ENCODE measurements around the gene DISP2.

The DISP2 gene

DNA sequence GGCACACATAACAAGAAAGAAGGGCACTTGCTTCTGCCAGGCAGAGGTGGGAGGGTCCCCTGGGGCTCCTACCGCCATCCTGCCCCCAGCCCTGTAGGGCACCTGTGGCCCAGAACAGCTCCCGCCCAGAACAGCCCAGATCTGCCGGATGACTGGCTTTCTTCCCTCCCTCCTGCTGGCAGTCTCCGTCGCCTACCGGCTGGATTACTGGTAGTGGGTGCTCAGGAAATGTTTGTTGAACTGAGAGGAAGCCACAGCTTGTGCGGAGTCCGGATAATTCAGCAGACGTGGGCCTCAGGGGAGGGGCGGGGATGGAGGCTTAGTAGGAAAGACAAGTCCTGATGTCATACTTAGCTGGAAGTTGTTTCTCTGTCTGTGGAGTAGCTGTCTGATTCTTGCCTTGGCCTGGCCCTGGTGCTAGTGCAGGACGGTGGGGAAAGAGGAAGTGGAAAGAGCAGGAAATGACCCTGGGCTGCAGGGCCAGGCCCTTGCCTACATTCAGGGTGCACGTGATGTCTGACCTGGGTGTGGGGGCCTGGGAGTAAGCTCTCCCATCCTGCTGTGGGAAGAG, 24.0 kb upstream of the DISP2 start:
- no peak for ATAC-seq
- TF ChIP-seq TCF4 (CRISPR knock-in tag; IDR thresholded peaks at IDR 0.05; ENCODE audit: borderline replicate concordance) (no peak), ZNF70 (CRISPR knock-in tag; IDR thresholded peaks at IDR 0.05) (no peak), ZC3H10 (CRISPR knock-in tag; IDR thresholded peaks at IDR 0.05) (no peak), ZNF8 (CRISPR knock-in tag; IDR thresholded peaks at IDR 0.05) (no peak), SNAI2 (CRISPR knock-in tag; IDR thresholded peaks at IDR 0.05) (no peak), TSHZ2 (CRISPR knock-in tag; IDR thresholded peaks at IDR 0.05) (no peak), CSDC2 (CRISPR knock-in tag; IDR thresholded peaks at IDR 0.05) (no peak), OSR1 (CRISPR knock-in tag; IDR thresholded peaks at IDR 0.05) (no peak), ISL1 (CRISPR knock-in tag; IDR thresholded peaks at IDR 0.05) (no peak), ZFP30 (CRISPR knock-in tag; IDR thresholded peaks at IDR 0.05) (no peak)
- TF ChIP-seq, protein P1, sequence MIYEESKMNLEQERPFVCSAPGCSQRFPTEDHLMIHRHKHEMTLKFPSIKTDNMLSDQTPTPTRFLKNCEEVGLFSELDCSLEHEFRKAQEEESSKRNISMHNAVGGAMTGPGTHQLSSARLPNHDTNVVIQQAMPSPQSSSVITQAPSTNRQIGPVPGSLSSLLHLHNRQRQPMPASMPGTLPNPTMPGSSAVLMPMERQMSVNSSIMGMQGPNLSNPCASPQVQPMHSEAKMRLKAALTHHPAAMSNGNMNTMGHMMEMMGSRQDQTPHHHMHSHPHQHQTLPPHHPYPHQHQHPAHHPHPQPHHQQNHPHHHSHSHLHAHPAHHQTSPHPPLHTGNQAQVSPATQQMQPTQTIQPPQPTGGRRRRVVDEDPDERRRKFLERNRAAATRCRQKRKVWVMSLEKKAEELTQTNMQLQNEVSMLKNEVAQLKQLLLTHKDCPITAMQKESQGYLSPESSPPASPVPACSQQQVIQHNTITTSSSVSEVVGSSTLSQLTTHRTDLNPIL (CRISPR knock-in tag; IDR thresholded peaks at IDR 0.05; ENCODE audit: low read depth) = no peak
- TF ChIP-seq, protein P2, sequence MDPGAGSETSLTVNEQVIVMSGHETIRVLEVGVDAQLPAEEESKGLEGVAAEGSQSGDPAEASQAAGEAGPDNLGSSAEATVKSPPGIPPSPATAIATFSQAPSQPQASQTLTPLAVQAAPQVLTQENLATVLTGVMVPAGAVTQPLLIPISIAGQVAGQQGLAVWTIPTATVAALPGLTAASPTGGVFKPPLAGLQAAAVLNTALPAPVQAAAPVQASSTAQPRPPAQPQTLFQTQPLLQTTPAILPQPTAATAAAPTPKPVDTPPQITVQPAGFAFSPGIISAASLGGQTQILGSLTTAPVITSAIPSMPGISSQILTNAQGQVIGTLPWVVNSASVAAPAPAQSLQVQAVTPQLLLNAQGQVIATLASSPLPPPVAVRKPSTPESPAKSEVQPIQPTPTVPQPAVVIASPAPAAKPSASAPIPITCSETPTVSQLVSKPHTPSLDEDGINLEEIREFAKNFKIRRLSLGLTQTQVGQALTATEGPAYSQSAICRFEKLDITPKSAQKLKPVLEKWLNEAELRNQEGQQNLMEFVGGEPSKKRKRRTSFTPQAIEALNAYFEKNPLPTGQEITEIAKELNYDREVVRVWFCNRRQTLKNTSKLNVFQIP (CRISPR knock-in tag; IDR thresholded peaks at IDR 0.05; ENCODE audit: borderline replicate concordance, low read depth) = no peak

- TF ChIP-seq ZNF8 (CRISPR knock-in tag; IDR thresholded peaks at IDR 0.05) (no peak), ZNF565 (CRISPR knock-in tag; conservative IDR thresholded peaks at IDR 0.05; ENCODE audit: low read depth) (no peak), TCF4 (CRISPR knock-in tag; IDR thresholded peaks at IDR 0.05; ENCODE audit: borderline replicate concordance) (no peak), CSDC2 (CRISPR knock-in tag; IDR thresholded peaks at IDR 0.05) (no peak)
- no peak for ATAC-seq
These were observed 23.5 kb upstream of the DISP2 start for GRCh38 chr15:40334541-40334940.

DNA sequence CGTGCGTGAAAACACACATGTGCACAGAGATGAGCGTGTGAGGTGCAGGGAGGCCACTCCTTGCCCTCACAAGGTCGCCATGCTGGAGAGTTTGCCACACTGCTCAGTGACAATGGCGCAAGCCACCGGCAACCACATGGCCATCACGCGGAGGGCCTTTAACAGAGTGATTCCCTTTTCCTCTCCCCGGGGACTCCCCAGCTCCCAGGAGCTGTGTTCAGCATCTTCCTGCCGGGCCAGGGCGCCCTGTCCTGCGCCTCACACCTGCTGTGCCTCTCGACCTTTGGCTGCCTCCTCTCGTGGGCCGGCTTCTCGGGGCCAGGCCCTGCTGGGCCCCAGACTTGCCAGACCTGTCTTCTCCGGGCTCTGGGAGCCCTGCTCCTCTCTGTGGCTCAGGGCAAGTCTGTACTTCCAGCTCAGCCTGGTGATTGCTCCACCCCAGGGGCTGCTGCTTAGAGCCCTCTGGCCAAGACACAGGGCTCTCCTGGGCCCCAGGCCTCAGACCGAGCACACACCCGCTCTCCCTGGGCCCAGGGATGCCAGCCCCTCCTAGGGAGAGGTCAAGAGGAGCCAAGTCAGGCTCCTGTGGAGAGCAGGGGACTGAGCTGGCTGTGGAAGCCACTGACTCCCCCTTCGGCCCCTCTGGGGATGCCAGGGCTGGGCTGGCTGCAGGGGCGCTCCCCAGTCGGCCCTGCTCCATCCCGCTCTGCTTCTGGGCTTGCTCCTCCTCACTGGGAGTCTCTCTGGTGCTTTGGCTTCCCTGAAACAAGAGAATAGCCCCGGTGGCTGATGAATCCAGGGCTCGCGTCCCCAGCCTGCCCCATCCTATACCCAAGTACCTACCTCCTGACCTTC, 22.9 kb upstream of the DISP2 start:
- TF ChIP-seq ESRRG (CRISPR knock-in tag; IDR thresholded peaks at IDR 0.05) = no peak
- TF ChIP-seq TCF4 (CRISPR knock-in tag; IDR thresholded peaks at IDR 0.05; ENCODE audit: borderline replicate concordance) = no peak
- no peak for TF ChIP-seq TOX (CRISPR knock-in tag; IDR thresholded peaks at IDR 0.05; ENCODE audit: borderline replicate concordance)
- TF ChIP-seq OSR1 (CRISPR knock-in tag; IDR thresholded peaks at IDR 0.05) = no peak
- no peak for TF ChIP-seq BACH2 (CRISPR knock-in tag; IDR thresholded peaks at IDR 0.05; ENCODE audit: borderline replicate concordance)
- no peak for TF ChIP-seq PPARA (CRISPR knock-in tag; IDR thresholded peaks at IDR 0.05; ENCODE audit: borderline replicate concordance)
- no peak for TF ChIP-seq ZFP3 (CRISPR knock-in tag; IDR thresholded peaks at IDR 0.05)
- TF ChIP-seq ARNTL (CRISPR knock-in tag; IDR thresholded peaks at IDR 0.05; ENCODE audit: borderline replicate concordance, low read depth) = no peak
- TF ChIP-seq ZNF8 (CRISPR knock-in tag; IDR thresholded peaks at IDR 0.05) = no peak
- TF ChIP-seq, protein P3, sequence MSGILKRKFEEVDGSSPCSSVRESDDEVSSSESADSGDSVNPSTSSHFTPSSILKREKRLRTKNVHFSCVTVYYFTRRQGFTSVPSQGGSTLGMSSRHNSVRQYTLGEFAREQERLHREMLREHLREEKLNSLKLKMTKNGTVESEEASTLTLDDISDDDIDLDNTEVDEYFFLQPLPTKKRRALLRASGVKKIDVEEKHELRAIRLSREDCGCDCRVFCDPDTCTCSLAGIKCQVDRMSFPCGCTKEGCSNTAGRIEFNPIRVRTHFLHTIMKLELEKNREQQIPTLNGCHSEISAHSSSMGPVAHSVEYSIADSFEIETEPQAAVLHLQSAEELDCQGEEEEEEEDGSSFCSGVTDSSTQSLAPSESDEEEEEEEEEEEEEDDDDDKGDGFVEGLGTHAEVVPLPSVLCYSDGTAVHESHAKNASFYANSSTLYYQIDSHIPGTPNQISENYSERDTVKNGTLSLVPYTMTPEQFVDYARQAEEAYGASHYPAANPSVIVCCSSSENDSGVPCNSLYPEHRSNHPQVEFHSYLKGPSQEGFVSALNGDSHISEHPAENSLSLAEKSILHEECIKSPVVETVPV (CRISPR knock-in tag; IDR thresholded peaks at IDR 0.05) = no peak
- no peak for TF ChIP-seq ZC3H10 (CRISPR knock-in tag; IDR thresholded peaks at IDR 0.05)
- TF ChIP-seq ZNF565 (CRISPR knock-in tag; conservative IDR thresholded peaks at IDR 0.05; ENCODE audit: low read depth) = no peak
- TF ChIP-seq, protein P2 (CRISPR knock-in tag; IDR thresholded peaks at IDR 0.05; ENCODE audit: borderline replicate concordance, low read depth) = no peak
- TF ChIP-seq GLIS3 (CRISPR knock-in tag; IDR thresholded peaks at IDR 0.05) = no peak
- TF ChIP-seq SNAI2 (CRISPR knock-in tag; IDR thresholded peaks at IDR 0.05) = no peak
- TF ChIP-seq ISL1 (CRISPR knock-in tag; IDR thresholded peaks at IDR 0.05) = no peak
- no peak for ATAC-seq

Measured in SK-N-SH treated with all-trans-retinoic acid at 6 μM for 48 hours (cell line).